Left ventricle myocardium superior (tissue), 1 donor: ENCODE measurements around the gene ZNF563. TPM values are rescaled to one million over a fixed set of nuclear protein-coding genes. Genes with fewer than 3 reads are reported as not detected.
"Not testable (repeated sequence)": the region's sequence is repeated elsewhere in the genome, so short reads cannot be mapped to it uniquely, and the experiment has no call there.

Source experiments
- ATAC-seq: fragments of 200-7000 bp; cut with Tn5 transposase; one replicate; pipeline ENCODE4 v1.9.1; 2020; ENCODE audit warnings: mild to moderate bottlenecking, moderate library complexity
- DNase-seq: peaks from one replicate; pipeline ENCODE4 v3.0.0-alpha.2; 2020
- intact Hi-C: fragments of 100-400 bp; cut with micrococcal nuclease; formaldehyde crosslinking; loops from one replicate; pipeline ENCODE4 v1.11.0; 2022
- long read RNA-seq: library from polyadenylated mRNA; unstranded; transcript quantifications from one replicate; pipeline ENCODE4 v2.0.0, GENCODE V29; 2021
- total RNA-seq: library from RNA; stranded (reverse); fragmentation: NEBNext Ultra II Directional; extraction: Animal tissue kit (Norgen Biotek cat#: 25700); gene quantifications from one replicate; pipeline ENCODE4 v1.2.1, GENCODE V29; 2021
- donor health status: DM: no; HTN: yes; CAD: no; lungs with severe emphysema.

ZNF563 gene
- 3.7 TPM for total RNA-seq
- long read RNA-seq, partial matches to known transcripts, result 0 of 9 reads
- long read RNA-seq, other reads (novel, unspliced or antisense), result 6 of 9 reads

DNA sequence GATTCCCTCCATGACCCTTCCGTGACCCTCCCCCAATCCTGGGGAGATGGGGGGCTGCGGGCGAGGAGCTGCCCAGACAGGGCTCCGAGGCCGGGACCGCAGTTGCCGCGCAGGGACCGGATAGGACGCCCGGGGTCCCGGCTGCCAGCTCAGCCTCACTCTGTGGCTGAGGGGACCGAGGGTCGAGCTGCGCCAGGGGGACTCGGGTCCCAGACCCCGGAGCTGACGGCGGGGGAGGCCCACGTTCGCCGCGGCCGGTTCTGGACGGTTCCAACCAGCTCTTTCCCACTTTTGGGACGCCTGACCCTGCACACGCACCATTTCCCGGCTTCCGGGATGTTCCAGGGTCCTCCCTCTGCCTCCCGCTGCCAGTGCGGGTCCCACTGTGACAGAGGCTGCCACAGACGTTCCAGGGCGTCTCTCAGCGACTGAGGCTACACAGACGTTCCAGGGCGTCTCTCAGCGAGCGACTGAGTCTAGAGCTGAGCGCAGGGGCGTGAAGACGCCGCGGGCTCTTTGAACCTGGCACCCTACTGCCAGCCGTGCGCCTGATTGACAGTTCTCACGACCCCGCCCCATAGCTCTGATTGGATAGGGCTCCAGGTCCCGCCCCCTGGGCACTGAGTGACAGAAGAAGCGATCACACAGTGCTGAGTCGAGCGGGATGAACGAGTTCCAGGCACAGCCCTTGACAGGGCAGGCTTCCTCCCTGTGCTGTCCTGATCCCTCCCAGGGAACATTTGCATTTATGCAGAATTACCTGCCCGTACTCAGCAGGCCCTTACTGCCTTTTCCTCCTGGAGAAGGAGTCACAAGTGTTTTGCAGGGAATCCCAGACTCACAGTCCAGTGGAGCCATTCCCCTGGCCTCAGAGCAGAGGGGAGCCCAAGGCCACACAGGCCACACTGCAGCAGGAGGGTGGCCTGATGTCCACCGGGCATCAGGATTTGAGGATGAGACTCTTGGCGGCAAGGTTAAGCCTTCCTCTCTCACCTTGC, at the start of gene ZNF563:
Gene ZNF563 (minus strand): TSS at position 472 of the 998 bp plus-strand sequence. CDS start 151 bp downstream, at position 321.
- ATAC-seq, result peak; percentile 98
- intact Hi-C loops, result no loop called here
- peak; percentile 98 for DNase-seq

DNA sequence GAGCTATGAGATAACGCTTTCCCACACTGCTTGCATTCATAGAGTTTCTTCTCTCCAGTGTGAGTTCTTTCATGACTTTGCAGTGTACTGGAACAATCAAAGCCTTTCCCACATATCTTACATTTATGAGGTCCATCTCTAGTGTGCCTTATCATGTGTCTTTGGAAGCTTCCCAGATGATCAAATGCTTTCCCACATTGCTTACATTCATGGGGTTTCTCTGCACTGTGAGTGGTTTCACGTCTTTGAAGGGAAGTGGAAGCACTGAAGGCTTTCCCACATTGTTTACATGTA, 47.0 kb upstream of the ZNF563 start:
- intact Hi-C loops, result no loop called here
- DNase-seq, result no peak
- ATAC-seq, result no peak

DNA sequence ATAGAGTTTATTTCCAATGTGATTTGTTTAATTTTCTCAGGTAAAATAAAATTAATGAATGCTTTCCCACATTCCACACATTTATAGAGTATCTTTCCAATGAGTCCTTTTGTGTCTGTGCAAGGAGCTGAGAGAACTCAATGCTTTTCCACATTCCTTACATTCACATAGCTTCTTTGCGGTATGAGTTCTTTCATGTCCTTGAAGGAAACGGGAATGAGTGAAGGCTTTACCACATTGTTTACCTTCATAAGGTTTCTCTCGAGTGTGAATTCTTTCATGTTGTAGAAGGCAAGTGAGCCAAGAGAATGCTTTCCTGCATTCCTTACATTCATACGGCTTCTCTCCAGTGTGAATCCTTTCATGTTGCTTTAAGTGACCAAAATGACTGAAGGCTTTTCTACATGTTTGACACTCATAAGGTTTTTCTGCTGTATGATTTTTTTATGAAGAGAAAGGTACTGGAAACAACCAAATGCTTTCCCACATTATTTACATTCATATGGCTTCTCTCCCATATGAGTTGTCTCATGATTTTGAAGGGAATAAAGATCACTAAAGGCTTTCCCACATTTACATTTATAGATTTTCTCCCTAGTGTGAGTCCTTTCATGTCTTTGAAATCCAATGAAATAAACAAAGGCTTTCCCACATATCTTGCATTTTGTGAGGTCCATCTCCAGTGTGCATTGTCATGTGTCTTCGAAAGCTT, 46.5 kb upstream of the ZNF563 start:
- DNase-seq, result no peak
- no peak for ATAC-seq
- intact Hi-C loops, result no loop called here

DNA sequence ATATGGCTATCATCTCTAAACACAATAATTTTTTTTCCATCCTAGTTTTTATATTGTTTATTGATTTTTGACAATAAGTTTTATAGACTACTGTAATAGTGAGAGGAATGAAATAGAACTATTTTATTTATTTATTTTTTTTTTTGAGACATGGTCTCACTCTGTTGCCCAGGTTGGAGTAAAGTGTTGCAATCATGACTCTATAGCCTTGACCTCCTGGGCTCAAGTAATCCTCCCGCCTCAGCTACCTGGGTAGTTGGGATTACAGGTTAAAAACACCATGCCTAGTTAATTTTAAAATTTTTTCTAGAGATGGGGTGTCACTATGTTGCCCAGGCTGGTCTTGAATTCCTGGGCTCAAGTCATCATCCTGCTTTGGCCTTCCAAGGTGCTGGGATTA, 40.6 kb upstream of the ZNF563 start:
- intact Hi-C loops, result no loop called here
- DNase-seq (no peak), ATAC-seq (no peak)

DNA sequence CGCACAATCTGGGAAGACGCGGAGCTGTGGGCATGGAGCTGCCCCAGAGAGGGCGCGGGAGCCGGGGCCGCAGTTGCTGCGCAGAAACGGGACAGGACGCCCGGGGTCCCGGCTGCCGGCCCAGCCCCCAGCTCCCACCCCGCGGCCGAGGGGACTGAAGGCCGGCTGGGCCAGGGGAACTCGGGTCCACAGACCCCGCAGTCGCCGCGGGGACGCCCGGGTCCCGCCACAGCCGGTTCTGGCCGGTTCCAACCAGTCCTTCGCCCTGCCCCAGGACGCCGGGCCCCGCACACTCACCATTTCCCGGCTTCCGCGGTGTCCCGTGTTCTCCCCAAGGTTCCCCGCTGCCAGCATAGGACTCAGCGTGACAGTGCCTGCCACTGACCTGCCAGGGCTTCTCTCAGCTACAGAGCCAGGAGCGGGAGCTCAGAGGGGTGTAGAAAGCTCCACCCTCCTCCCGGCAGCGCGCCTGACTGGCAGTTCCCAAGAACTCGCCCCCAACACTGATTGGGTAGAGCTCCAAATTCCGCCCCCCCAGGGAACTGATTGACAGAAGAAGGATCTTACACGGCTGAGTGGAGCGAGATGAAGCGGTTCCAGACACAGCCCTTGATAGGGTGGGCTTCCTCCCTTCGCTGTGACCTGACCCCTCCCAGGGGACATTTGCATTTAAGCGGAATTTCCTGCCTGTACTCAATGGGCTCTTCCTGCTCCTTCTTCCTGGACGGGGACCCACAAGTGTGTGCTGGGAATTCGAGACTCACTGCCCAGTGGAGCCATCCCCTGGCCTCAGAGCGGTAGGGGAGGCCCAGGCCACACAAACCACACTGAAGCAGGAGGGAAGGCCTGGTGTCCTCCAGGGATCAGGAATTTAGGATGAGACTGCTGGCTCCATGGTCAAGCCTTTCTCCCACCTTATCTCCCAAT, 32.1 kb upstream of the ZNF563 start, which contains the start of gene ZNF442:
Gene ZNF442 (minus strand): TSS at position 448 of the 927 bp plus-strand sequence. CDS start 2,052 bp downstream, outside the sequence.
- ATAC-seq, result peak; percentile 99
- DNase-seq, result peak; percentile 95
- intact Hi-C loops, result no loop called here

DNA sequence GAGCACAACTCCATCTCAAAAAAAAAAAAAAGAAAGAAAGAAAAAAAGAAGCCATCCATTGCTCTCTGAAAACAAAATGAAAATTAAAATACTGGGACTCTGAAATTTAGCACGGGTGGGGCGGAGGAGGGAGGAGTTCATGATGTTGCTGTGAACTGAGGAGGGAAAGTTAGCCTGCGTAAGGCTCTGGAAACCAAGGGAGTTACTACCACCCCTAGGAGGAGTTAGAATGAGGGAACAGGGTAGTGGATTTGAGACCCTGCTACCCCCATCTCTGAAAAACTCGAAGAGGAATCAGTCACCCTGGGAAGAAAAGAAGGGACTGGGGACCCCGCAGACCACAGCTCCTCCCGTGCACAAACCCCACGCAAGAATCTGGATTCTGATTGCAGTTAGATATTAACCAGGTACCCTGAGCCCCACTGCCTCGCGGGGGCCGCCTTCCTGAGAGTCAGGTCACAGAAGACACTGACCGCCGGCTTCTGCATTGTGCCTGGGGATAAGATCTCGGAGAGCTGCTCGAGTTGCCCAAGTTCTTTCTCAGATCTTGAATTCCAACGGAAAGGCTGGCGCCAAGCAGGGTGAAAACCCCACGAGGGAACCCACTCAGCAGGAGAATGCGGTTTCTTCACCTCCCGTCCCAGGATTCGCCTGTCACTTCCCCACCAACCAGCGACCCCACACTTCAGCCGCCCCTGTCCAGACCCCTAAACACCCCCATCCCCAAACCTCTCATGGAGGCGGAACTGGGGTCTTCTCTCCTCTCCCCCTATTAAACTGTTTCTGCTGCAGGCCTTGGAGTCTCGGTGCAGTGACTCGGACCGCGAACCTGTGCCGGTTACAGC, 31.2 kb upstream of the ZNF563 start:
- DNase-seq, result no peak

DNA sequence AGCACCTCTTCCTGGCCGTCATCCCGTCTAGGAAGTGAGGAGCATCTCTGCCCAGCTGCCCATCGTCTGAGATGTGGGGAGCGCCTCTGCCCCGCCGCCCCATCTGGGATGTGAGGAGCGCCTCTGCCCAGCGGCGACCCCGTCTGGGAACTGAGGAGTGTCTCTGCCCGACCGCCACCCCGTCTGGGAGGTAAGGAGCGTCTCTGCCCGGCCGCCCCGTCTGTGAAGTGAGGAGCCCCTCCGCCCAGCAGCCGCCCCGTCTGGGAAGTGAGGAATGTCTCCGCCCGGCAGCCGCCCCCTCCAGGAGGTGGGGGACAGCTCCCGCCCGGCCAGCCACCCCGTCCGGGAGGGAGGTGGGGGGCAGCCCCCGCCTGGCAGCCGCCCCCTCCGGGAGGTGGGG, 28.8 kb upstream of the ZNF563 start:
- ATAC-seq, intact Hi-C loops, DNase-seq: not testable (repeated sequence)

More for the DNA sequence above, 31.2 kb upstream of the ZNF563 start:
- intact Hi-C loops, result no loop called here
- peak; percentile 4 for ATAC-seq

DNA sequence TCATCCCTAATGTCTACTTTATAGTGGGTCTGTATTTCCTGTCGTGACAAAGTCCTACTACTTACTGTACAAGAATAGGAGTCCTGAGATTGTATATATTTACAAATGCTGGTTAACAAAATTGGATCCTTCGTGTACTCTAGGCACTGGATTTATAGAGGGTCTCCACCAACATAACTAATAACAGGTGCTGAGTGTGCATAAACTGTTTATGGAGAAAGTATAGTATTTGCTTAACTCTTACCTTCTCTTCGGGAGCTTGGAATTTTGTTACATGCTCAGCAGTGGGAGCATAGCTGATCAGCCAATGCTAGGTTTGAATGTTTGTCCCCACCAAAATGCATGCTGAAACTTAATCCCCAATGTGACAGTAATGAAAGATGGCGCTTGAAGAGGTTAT, 19.9 kb upstream of the ZNF563 start:
- DNase-seq (no peak), ATAC-seq (no peak)
- intact Hi-C loops, result no loop called here

DNA sequence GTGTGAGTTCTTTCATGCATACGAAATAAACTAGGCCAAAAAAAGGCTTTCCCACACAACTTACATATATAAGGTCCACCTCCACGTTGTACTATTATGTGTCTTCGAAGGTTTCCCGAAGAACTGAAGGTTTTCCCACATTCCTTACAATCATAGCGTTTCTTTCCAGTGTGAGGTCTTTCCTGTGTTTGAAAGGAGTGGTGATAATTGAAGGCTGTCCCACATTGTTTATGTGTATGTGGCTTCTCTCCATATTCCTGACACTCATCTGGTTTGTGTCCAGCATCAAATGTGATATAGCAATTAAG, 17.4 kb upstream of the ZNF563 start:
- intact Hi-C loops, result no loop called here
- ATAC-seq, result no peak
- no peak for DNase-seq

DNA sequence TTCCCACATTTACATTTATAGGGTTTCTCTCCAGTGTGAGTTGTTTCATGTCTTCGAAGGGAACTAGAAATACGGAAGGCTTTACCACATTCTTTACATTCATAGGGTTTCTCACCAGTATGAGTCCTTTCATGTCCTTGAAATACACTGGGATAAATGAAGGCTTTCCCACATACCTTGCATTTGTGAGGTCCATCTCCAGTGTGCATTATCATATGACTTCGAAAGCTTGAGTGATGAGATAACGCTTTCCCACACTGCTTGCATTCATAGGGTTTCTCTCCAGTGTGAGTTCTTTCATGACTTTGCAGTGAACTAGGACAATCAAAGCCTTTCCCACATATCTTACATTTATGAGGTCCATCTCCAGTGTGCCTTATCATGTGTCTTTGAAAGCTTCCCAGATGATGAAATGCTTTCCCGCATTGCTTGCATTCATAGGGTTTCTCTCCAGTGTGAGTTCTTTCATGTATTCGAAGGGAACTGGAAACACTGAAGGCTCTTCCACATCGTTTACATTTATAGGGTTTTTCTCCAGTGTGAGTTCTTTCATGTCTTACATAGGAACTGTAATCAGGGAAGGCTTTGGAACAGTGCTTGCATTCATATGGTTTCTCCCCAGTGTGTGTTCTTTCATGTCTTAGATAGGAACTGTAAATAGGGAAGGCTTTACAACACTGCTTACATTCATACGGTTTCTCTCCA, 16.9 kb upstream of the ZNF563 start:
- DNase-seq, result no peak
- intact Hi-C loops, result no loop called here
- no peak for ATAC-seq

DNA sequence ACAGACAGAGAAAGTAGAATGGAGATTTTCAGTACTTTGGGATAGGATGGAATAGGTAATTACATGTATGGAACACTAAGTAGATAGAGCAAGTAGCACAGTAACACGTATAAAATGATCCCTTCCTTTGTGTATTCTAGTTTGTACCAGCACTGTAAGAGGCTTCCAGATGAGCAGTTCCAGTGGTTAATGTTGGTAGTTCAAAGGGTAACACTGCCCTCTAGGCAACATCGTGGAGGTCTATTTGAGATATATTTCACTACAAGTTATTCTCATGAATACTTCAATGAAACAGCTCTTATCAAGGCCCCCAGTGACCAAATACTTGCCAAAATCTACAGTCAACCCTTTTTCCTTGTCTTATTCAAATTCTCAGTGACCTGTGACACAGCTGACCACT, 13.5 kb upstream of the ZNF563 start:
- ATAC-seq (no peak), DNase-seq (no peak)
- intact Hi-C loops, result no loop called here

DNA sequence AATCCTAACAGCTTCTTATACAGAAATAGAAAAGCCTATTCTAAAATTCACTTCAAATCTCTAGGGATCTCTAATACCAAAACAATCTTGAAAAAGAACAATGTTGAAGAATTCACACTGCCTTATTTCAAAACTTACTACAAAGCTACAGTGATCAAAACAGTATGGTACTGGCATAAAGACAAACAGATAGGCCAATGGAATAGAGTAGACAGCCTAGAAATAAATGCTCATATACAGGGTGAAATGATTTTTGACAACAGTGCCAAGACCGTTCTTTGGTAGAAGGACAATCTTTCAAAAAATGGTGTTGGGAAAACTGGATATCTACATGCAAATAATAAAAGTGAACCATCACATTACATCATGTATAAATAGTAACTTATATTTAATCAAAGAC, 11.8 kb upstream of the ZNF563 start:
- DNase-seq, result no peak
- intact Hi-C loops, result no loop called here
- no peak for ATAC-seq

DNA sequence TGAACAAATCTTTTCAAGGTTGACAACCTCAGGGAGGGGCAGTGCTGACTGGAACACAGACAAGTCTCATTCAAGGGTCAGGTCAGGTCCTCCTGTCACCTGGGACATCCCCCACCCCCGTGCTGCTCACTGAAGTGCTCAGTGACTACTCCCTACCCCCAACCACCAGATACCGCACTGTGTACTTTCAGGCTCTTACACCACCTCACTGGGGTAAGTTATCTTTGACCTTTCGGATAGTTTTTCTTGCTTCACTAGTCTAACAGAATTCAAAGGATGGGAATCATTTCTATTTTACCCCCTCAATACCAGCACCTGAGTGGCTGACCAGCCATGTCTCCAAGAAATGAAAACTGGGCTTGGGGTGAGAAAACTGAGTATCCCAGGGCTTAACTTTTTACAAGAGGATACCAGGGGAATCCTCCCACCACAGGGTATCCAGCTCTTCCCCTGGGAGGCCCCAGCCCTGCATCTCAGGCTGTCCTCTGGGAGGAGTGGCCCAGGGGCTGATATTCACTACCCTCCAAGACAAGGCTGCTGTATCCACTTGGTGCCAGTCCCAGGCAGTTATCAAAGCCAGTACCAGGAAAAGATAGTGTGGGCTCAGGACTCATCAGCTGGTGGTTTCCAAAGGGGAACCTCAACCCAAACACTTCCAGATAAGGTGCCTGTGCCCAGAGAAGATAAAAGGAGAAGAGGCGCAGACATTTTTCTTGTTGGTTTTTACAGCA, 2.1 kb downstream of the ZNF563 start:
- DNase-seq (no peak), ATAC-seq (peak; percentile 42)
- intact Hi-C loops, result no loop called here

DNA sequence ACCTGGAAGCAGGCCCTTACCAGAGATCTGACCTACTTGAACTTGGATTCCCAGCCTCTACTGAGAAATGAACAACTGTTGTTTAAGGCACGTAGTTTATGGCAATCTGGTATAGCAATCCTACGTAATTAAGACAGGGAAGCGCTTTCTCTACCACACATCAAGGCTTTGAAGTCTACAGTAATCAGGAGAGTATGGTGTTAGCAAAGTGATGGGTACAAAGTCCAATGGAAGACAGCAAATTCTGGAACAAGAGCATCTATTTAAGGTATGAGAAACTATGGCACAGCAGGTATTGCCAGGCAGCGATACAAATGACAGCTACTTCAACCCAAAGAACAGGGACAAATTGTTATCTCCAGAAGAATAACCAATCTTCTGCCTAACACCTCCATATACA, 3.1 kb downstream of the ZNF563 start:
- DNase-seq (no peak), ATAC-seq (no peak)
- intact Hi-C loops, result no loop called here

DNA sequence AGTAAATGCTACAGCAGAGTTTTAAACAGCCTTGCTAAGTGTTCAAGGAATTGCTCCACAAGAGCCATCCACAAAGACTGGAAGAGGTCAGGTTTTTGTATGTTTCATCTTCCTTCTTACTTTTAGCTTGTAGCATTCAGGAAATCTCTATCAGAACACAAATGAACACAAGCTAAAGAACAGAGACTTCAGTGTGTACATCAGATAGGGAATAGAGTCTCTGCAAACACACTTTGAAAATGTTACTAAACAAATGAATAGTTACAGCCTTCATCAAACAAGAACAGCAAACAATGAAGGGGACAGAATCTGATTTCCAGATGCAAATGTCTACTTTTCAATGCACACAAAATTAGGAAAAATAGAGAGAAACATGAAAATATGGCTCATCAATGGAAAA, 7.7 kb downstream of the ZNF563 start:
- no peak for DNase-seq
- intact Hi-C loops, result no loop called here
- ATAC-seq, result no peak

DNA sequence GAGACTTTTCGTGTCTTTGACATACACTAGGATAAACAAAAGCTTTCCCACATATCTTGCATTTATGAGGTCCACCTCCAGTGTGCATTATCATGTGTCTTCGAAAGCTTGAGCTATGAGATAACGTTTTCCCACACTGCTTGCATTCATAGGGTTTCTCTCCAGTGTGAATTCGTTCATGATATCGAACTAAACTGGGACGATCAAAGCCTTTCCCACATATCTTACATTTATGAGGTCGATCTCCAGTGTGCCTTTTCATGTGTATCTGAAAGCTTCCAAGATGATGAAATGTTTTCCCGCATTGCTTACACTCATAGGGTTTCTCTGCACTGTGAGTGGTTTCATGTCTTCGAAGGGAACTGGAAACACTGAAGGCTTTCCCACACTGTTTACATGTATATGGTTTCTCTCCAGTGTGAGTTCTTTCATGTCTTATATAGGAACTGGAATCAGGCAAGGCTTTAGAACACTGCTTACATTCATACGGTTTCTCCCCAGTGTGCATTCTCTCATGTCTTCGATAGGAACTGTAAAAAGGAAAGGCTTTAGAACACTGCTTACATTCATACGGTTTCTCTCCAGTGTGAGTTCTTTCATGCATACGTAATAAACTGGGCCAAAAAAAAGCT, 14.5 kb downstream of the ZNF563 start:
- DNase-seq, result no peak
- intact Hi-C loops, result no loop called here
- no peak for ATAC-seq

DNA sequence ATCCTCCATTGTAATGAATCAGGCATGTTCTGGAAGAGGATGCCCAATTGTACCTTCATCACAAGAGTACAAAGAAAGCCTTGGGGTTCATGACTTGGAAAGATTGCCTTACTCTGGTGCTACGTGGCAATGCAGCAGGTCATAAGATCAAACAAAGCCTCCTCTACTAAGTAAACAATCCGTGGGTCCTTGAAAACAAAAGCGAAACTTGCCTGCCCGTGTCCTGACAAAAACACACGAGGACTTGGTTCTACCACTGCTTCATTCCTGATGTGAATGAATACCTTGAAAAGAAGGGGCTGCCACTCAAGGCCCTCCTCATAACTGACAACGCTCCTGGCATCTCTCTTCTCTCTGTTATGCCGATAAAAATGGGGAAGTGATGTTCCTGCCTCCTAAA, 18.9 kb downstream of the ZNF563 start:
- no peak for DNase-seq
- no peak for ATAC-seq
- intact Hi-C loops, result no loop called here
